Measurements from ENCODE around the gene GSN. TPM values are rescaled to one million over a fixed set of nuclear protein-coding genes. Genes with fewer than 3 reads are reported as not detected.

Gene GSN
- total RNA-seq, 2 experiments from 2014 or later = 1.9 to 2.2 TPM

GRCh38 chr9:121371495-121372061 is 103.6 kb downstream of the GSN start:
- Mint-ChIP-seq H3K4me1 (ENCODE audit: low read depth) (peaks cover 44% of the 10 kb centered on the region), H3K9me3 (peaks cover 4% of the 10 kb centered on the region), H3K4me3 (peak overlapping the region; percentile 24), H3K27ac (no peak overlapping the region), H3K36me3 (ENCODE audit: low read depth) (peaks cover 4% of the 10 kb centered on the region), H3K27me3 (no peaks in the 10 kb centered on the region)
- ATAC-seq (no peak), DNase-seq (no peak)
- ChIA-PET POLR2A (interaction anchor here (1.1 kb wide), 1 partner anchor 26 kb away, joined by 3 read pairs; no protein-coding TSS in a partner anchor), CTCF (interaction anchor here (10.7 kb wide), 1 partner anchor 53 kb away, joined by 142 read pairs; no protein-coding TSS in a partner anchor)
- intact Hi-C loops (cut with micrococcal nuclease) = loop anchor here (2.0 to 10.0 kb wide), 2 partner anchors 19 to 157 kb away; no protein-coding TSS in a partner anchor
- TF ChIP-seq CTCF (IDR thresholded peaks at IDR 0.05) = no peak

GRCh38 chr9:121372239-121373010 is 104.5 kb downstream of the GSN start:
- ATAC-seq (no peak), DNase-seq (no peak)
- Mint-ChIP-seq H3K9me3 (peaks cover 4% of the 10 kb centered on the region), H3K4me3 (no peak overlapping the region), H3K4me1 (ENCODE audit: low read depth) (peaks cover 41% of the 10 kb centered on the region), H3K27ac (no peak overlapping the region), H3K27me3 (no peaks in the 10 kb centered on the region), H3K36me3 (ENCODE audit: low read depth) (peaks cover 4% of the 10 kb centered on the region)
- ChIA-PET POLR2A (interaction anchor here (1.5 kb wide), 1 partner anchor 28 kb away, joined by 4 read pairs; no protein-coding TSS in a partner anchor), CTCF (interaction anchor here (1.1 to 10.7 kb wide), 4 partner anchors 9 to 94 kb away, joined by 4 to 142 read pairs (median 6); no protein-coding TSS in a partner anchor)
- no peak for TF ChIP-seq CTCF (IDR thresholded peaks at IDR 0.05)
- intact Hi-C loops (cut with micrococcal nuclease) = loop anchor here (10.0 kb wide), 1 partner anchor 158 kb away; no protein-coding TSS in a partner anchor

GRCh38 chr9:121373011-121373729 is 105.2 kb downstream of the GSN start:
- no peak for DNase-seq
- ChIA-PET CTCF (interaction anchor here (1.1 to 10.7 kb wide), 4 partner anchors 9 to 94 kb away, joined by 4 to 142 read pairs (median 6); no protein-coding TSS in a partner anchor), POLR2A (interaction anchor here (1.5 kb wide), 1 partner anchor 29 kb away, joined by 4 read pairs; no protein-coding TSS in a partner anchor)
- Mint-ChIP-seq H3K4me1 (ENCODE audit: low read depth) (peaks cover 34% of the 10 kb centered on the region), H3K27me3 (peaks cover 3% of the 10 kb centered on the region), H3K36me3 (ENCODE audit: low read depth) (peaks cover 7% of the 10 kb centered on the region), H3K4me3 (no peak overlapping the region), H3K9me3 (peaks cover 4% of the 10 kb centered on the region), H3K27ac (peak overlapping the region; percentile 13)
- ATAC-seq = no peak
- no peak for TF ChIP-seq CTCF (IDR thresholded peaks at IDR 0.05)
- intact Hi-C loops (cut with micrococcal nuclease) = loop anchor here (10.0 kb wide), 1 partner anchor 158 kb away; no protein-coding TSS in a partner anchor

GRCh38 chr9:121376214-121376830 is 108.4 kb downstream of the GSN start:
- POLR2A ChIA-PET = no interaction called here
- ATAC-seq = no peak
- no peak for DNase-seq
- H3K36me3 Mint-ChIP-seq (ENCODE audit: low read depth) = peaks cover 3% of the 10 kb centered on the region
- intact Hi-C loops (cut with micrococcal nuclease) = loop anchor here (10.0 kb wide), 1 partner anchor 162 kb away; no protein-coding TSS in a partner anchor
- H3K9me3 Mint-ChIP-seq = no peaks in the 10 kb centered on the region
- no peak overlapping the region for H3K27ac Mint-ChIP-seq
- peaks cover 19% of the 10 kb centered on the region for H3K4me1 Mint-ChIP-seq (ENCODE audit: low read depth)
- peaks cover 3% of the 10 kb centered on the region for H3K27me3 Mint-ChIP-seq
- peak; percentile 35 for TF ChIP-seq CTCF (IDR thresholded peaks at IDR 0.05)
- CTCF ChIA-PET = interaction anchor here (1.6 to 10.7 kb wide), 3 partner anchors 23 to 98 kb away, joined by 7 to 142 read pairs (median 10); no protein-coding TSS in a partner anchor
- no peak overlapping the region for H3K4me3 Mint-ChIP-seq

All from activated CD8-positive, alpha-beta T cell treated with anti-CD3 and anti-CD28 coated beads for 36 hours (primary cell).